Heart right ventricle (tissue), 16 donors: Measurements from ENCODE around the gene ACVR1B. TPM values are rescaled to one million over a fixed set of nuclear protein-coding genes. Genes with fewer than 3 reads are reported as not detected.

Source experiments
- ATAC-seq, 8 donors: fragments of 200-7000 bp; cut with Tn5 transposase; one replicate each; pipeline ENCODE4 v1.9.1; 2020; ENCODE audit warnings: mild to moderate bottlenecking in 8 of 8, moderate library complexity in 8 of 8, moderate number of reproducible peaks in 1 of 8
- DNase-seq, 2 donors: peaks; one replicate each; pipeline ENCODE4 v3.0.0-alpha.2; 2020
- H3K27ac ChIP-seq, 10 donors: fragments of 200-600 bp; sonication (generic) in 2 of 10; one replicate each; pipeline versions ENCODE4 v1.5.0 to v1.8.0; 2020 to 2022; ENCODE audit warnings: mild to moderate bottlenecking in 3 of 10
- H3K27me3 ChIP-seq, 7 donors: fragments of 200-600 bp; one replicate each; pipeline ENCODE4 v1.8.0; 2021 to 2022; ENCODE audit warnings: mild to moderate bottlenecking in 2 of 7
- H3K36me3 ChIP-seq, 9 donors: fragments of 200-600 bp; sonication (generic) in 1 of 9; one replicate each; pipeline versions ENCODE4 v1.5.0 to v1.8.0; 2020 to 2022; ENCODE audit warnings: mild to moderate bottlenecking in 2 of 9
- H3K4me1 ChIP-seq, 9 donors: fragments of 200-600 bp; sonication (generic) in 1 of 9; one replicate each; pipeline versions ENCODE4 v1.5.0 to v1.8.0; 2020 to 2022; ENCODE audit warnings: mild to moderate bottlenecking in 4 of 9
- H3K4me3 ChIP-seq, 10 donors: fragments of 200-600 bp; sonication (generic) in 2 of 10; one replicate each; pipeline versions ENCODE4 v1.5.0 to v1.8.0; 2020 to 2022; ENCODE audit warnings: mild to moderate bottlenecking in 7 of 10, moderate library complexity in 2 of 10
- H3K9me3 ChIP-seq, 11 donors: fragments of 200-600 bp in 10 of 11; sonication (generic) in 2 of 11; one replicate each; pipeline versions ENCODE4 v1.5.0 to v1.8.0; 2013 to 2022; ENCODE audit warnings: mild to moderate bottlenecking in 2 of 11, control low read depth in 1 of 11, moderate library complexity in 1 of 11
- CTCF ChIP-seq, 9 donors: fragments of 200-600 bp; sonication (generic) in 2 of 9; IDR thresholded peaks; one replicate each; pipeline versions ENCODE4 v1.5.0 to v1.8.0; 2021 to 2022; ENCODE audit warnings: antibody characterized with exemption in 9 of 9, mild to moderate bottlenecking in 5 of 9, moderate library complexity in 1 of 9
- WGBS, 2 donors: extraction: QIAGEN DNeasy Blood & Tissue Kit; methylation state at CpG; one replicate each; pipeline ENCODE4 v1.1.7; 2013; ENCODE audit warnings: inconsistent platforms in 1 of 2; 5-methylcytosine and 5-hydroxymethylcytosine counted together
- intact Hi-C, 10 donors: fragments of 100-400 bp; cut with DNase I; formaldehyde crosslinking; loops; one replicate each; pipeline versions ENCODE4 v1.11.1 to v1.14.2; 2022
- polyA plus RNA-seq, 2 donors: library from polyadenylated mRNA; stranded (reverse); fragments of 200-250 nt; gene quantifications; one replicate each; pipeline ENCODE4 v1.2.3, GENCODE V29; 2013
- total RNA-seq, 10 donors: library from RNA; stranded (reverse); fragmentation: NEBNext Ultra II Directional in 3 of 10; extraction: Animal tissue kit (Norgen Biotek cat#: 25700) in 3 of 10; gene quantifications; one replicate each; pipeline versions ENCODE4 v1.2.1 to v1.2.4, GENCODE V29; 2021 to 2023
- donor health status: Arrhythmogenic right ventricular cardiomyopathy.
- donor health status: ischemic (EF 13 %, LVEDD 7.1; RV severe dilation, severe dysfunction).
- donor health status: healthy with polysubstance abuse.
- donor health status: DM: no; HTN: yes; CAD: no.
- donor health status: DM: no; HTN: no; CAD: no.
- donor health status: ischemic (EF 25% LVEDD 6.9; RV normal size, moderate dysfunction).
- donor health status: ischemic (EF 25% LVEDD 5.7; RV mildly dilated, moderate dysfunction).
- donor health status: healthy.
- donor health status: DM: yes; HTN: yes; CAD: no.
- donor health status: Ischemic cardiomyopathy.
- donor health status: ischemic (EF 35%, LVEDD 5.7; RV mildly dilated, moderate dysfunction).
- donor health status: nonischemic (EF 11% LVEDD 7.7; RV severe dilation, severe dysfunction).
- donor health status: DM: yes; HTN: yes; CAD: no.
- donor health status: PGD.
- donor health status: ischemic (EF 29% LVEDD 5.4; RV normal size, mild dysfunction).
- donor health status: nonischemic (EF 23%, LVEDD 6.1; RV moderate dilation, normal function).

ACVR1B gene
- total and polyA plus RNA-seq, 12 donors, result 5.8 to 15.5 (median 9.7) TPM

- H3K27me3 ChIP-seq, result peaks cover 0 to 30% (median 11%) of the 10 kb centered on the region in 7 donors
- no peak for ATAC-seq
- 80 to 89% methylated on average over 6 of the region's 6 CpGs for WGBS, 2 donors
- intact Hi-C loops, result loop anchor here in 7 of 10 donors (5.0 kb wide), 3 partner anchors 79 to 119 kb away; no protein-coding TSS in a partner anchor
- H3K9me3 ChIP-seq, result no peaks in the 10 kb centered on the region
- TF ChIP-seq CTCF (IDR thresholded peaks at IDR 0.05), result no peak
- peaks cover 4 to 40% (median 20%) of the 10 kb centered on the region in 9 donors for H3K4me1 ChIP-seq
- DNase-seq, result no peak
- no peak overlapping the region for H3K27ac ChIP-seq
- peaks cover 0 to 13% (median 0%) of the 10 kb centered on the region in 9 donors for H3K36me3 ChIP-seq
- no peak overlapping the region for H3K4me3 ChIP-seq
Measured at GRCh38 chr12:52003591-52003990, 52.1 kb downstream of the ACVR1B start.

- ATAC-seq (peak in 5 of 8 donors; percentile 12 to 33 (median 25)), DNase-seq (peak; percentile 40 to 63)
- intact Hi-C loops, result loop anchor here in 8 of 10 donors (1.0 to 5.0 kb wide), 8 partner anchors 16 to 118 kb away; no protein-coding TSS in a partner anchor
- Histone ChIP-seq H3K4me1 (peaks cover 4 to 46% (median 25%) of the 10 kb centered on the region in 9 donors), H3K27ac (peak overlapping the region in 2 of 10 donors; percentile 25 to 41), H3K27me3 (peaks cover 0 to 30% (median 11%) of the 10 kb centered on the region in 7 donors), H3K4me3 (no peak overlapping the region), H3K36me3 (peaks cover 0 to 8% (median 0%) of the 10 kb centered on the region in 9 donors), H3K9me3 (no peaks in the 10 kb centered on the region)
- peak; percentile 58 to 78 (median 73) for TF ChIP-seq CTCF (IDR thresholded peaks at IDR 0.05)
- WGBS, 2 donors, result 55 to 66% methylated on average over 5 of the region's 5 CpGs
Measured at GRCh38 chr12:52004042-52004648, 52.6 kb downstream of the ACVR1B start.

GRCh38 chr12:52005218-52005902 lies 53.9 kb downstream of the ACVR1B start:
- DNase-seq (no peak), ATAC-seq (no peak)
- Histone ChIP-seq H3K27ac (peak overlapping the region in 1 of 10 donors; percentile 34), H3K27me3 (peaks cover 0 to 30% (median 11%) of the 10 kb centered on the region in 7 donors), H3K4me1 (peaks cover 5 to 58% (median 34%) of the 10 kb centered on the region in 9 donors), H3K4me3 (no peak overlapping the region), H3K36me3 (peaks cover 0 to 8% (median 0%) of the 10 kb centered on the region in 9 donors), H3K9me3 (no peaks in the 10 kb centered on the region)
- TF ChIP-seq CTCF (IDR thresholded peaks at IDR 0.05), result no peak
- intact Hi-C loops, result loop anchor here in 5 of 10 donors (2.0 kb wide), 3 partner anchors 15 to 19 kb away; no protein-coding TSS in a partner anchor
- WGBS, 2 donors, result 85 to 94% methylated on average over 9 to 10 of the region's 10 CpGs
